Progenitor cell of endocrine pancreas (in vitro differentiated cells): ENCODE data around the gene DUSP16. TPM values are rescaled to one million over a fixed set of nuclear protein-coding genes. Genes with fewer than 3 reads are reported as not detected.

Source experiments
- DNase-seq: peaks from one replicate; pipeline ENCODE4 v3.0.0; 2021; ENCODE audit warnings: low spot score; ENCODE audit not compliant: unreplicated experiment
- H3K27ac Mint-ChIP-seq: 2 replicates; pipeline ENCODE4 v1.8.0; 2021; ENCODE audit warnings: mild to moderate bottlenecking, moderate library complexity, mixed read lengths
- H3K27me3 Mint-ChIP-seq: 2 replicates; pipeline ENCODE4 v1.8.0; 2021; ENCODE audit warnings: mixed read lengths
- H3K36me3 Mint-ChIP-seq: 2 replicates; pipeline ENCODE4 v1.8.0; 2022; ENCODE audit warnings: mixed read lengths; ENCODE audit not compliant: insufficient read depth
- H3K4me1 Mint-ChIP-seq: 2 replicates; pipeline ENCODE4 v1.8.0; 2021; ENCODE audit warnings: low read depth, mixed read lengths
- H3K4me3 Mint-ChIP-seq: 2 replicates; pipeline ENCODE4 v1.8.0; 2021; ENCODE audit warnings: low read depth, mild to moderate bottlenecking, moderate library complexity, mixed read lengths
- H3K9me3 Mint-ChIP-seq: 2 replicates; pipeline ENCODE4 v1.8.0; 2021; ENCODE audit warnings: low read depth, mixed read lengths
- long read RNA-seq: library from polyadenylated mRNA; unstranded; transcript quantifications from one replicate; pipeline ENCODE4 v2.0.0, GENCODE V29; 2020
- total RNA-seq: library from RNA; stranded (reverse); gene quantifications from 2 replicates; pipeline ENCODE4 v1.2.1, GENCODE V29; 2021
- TF ChIP-seq, protein P1 (sequence below): fragments of 200-600 bp; sonication (generic); IDR thresholded peaks from one replicate; pipeline ENCODE4 v1.5.0; 2021; ENCODE audit warnings: antibody characterized with exemption, mild to moderate bottlenecking; ENCODE audit not compliant: unreplicated experiment

DUSP16 gene, protein sequence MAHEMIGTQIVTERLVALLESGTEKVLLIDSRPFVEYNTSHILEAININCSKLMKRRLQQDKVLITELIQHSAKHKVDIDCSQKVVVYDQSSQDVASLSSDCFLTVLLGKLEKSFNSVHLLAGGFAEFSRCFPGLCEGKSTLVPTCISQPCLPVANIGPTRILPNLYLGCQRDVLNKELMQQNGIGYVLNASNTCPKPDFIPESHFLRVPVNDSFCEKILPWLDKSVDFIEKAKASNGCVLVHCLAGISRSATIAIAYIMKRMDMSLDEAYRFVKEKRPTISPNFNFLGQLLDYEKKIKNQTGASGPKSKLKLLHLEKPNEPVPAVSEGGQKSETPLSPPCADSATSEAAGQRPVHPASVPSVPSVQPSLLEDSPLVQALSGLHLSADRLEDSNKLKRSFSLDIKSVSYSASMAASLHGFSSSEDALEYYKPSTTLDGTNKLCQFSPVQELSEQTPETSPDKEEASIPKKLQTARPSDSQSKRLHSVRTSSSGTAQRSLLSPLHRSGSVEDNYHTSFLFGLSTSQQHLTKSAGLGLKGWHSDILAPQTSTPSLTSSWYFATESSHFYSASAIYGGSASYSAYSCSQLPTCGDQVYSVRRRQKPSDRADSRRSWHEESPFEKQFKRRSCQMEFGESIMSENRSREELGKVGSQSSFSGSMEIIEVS
- total RNA-seq, result 67.5 and 74.6 TPM in 2 replicates
- long read RNA-seq, full-length matches to known transcripts, result 4 of 30 reads
- long read RNA-seq, partial matches to known transcripts, result 12 of 30 reads
- long read RNA-seq, other reads (novel, unspliced or antisense), result 14 of 30 reads

DNA sequence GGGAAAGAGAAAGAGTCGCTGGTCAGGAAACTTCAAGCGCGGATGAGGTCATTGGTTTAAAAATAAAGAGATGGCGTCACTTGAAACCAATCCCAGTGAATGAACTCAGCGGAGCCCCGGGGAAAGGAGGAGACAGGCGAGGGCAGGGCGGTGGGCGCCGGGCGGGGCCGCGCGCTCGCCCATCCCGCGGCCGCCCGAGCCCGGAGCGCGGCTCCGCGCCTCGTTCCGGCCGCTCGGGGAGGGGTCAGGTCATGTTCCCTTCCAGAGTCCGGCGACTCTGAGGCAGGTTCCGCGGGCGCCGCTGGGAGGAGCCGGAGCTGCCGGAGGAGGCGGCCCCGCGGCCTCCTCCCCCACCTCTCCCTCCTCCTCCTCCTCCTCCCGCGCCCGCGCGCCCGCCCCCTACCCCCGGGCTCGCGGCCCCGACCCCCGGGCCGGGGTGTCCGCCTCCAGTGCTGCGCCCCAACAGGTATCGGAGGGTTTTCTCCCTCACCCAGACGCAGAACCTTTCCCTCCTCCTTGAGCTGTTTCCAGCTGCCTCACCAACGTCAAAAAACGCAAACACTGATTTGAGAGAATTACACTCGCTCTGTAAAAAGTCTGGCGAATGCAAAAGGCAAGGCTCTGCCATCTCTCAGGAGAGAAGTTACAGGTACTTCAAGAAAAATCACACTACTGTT, at the start of gene DUSP16:
Gene DUSP16, minus strand, starts transcription at position 279 of the 677 bp plus-strand sequence. CDS start 41,765 bp downstream, outside the sequence.
- H3K4me1 Mint-ChIP-seq, result peaks cover 29% of the 10 kb centered on the region
- peaks cover 15% of the 10 kb centered on the region for H3K9me3 Mint-ChIP-seq
- peaks cover 12% of the 10 kb centered on the region for H3K36me3 Mint-ChIP-seq
- peak within 1 kb of the TSS; percentile 99 for H3K27ac Mint-ChIP-seq
- peak; percentile 98 for DNase-seq
- peak within 1 kb of the TSS; percentile 86 for H3K4me3 Mint-ChIP-seq
- no peaks in the 10 kb centered on the region for H3K27me3 Mint-ChIP-seq
- TF ChIP-seq, protein P1, sequence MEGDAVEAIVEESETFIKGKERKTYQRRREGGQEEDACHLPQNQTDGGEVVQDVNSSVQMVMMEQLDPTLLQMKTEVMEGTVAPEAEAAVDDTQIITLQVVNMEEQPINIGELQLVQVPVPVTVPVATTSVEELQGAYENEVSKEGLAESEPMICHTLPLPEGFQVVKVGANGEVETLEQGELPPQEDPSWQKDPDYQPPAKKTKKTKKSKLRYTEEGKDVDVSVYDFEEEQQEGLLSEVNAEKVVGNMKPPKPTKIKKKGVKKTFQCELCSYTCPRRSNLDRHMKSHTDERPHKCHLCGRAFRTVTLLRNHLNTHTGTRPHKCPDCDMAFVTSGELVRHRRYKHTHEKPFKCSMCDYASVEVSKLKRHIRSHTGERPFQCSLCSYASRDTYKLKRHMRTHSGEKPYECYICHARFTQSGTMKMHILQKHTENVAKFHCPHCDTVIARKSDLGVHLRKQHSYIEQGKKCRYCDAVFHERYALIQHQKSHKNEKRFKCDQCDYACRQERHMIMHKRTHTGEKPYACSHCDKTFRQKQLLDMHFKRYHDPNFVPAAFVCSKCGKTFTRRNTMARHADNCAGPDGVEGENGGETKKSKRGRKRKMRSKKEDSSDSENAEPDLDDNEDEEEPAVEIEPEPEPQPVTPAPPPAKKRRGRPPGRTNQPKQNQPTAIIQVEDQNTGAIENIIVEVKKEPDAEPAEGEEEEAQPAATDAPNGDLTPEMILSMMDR, result peak; percentile 33

DNA sequence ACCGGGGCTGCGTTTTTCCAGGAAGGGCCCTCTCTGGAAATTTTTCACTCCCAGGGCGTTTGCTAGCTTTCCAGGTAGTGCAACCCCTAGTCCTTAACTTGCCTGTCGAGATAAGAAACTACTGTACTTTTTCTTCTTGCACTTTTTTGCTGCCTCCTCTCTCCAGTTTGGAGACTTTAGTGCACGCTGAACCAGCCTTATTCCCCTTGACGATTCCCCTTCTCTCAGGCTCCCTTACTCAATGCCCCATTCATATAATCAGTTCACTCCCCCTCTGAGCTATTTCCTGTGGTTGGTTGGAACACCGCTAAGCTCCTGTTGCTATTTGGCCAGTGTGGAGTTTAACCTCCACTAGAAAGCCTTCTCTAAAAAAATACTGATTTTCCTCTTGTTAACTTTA, 49.7 kb upstream of the DUSP16 start:
- H3K27me3 Mint-ChIP-seq, result no peaks in the 10 kb centered on the region
- H3K9me3 Mint-ChIP-seq, result no peaks in the 10 kb centered on the region
- DNase-seq, result no peak
- peaks cover 5% of the 10 kb centered on the region for H3K36me3 Mint-ChIP-seq
- TF ChIP-seq, protein P1, result no peak
- peak overlapping the region; percentile 97 for H3K27ac Mint-ChIP-seq
- peak overlapping the region; percentile 92 for H3K4me3 Mint-ChIP-seq
- H3K4me1 Mint-ChIP-seq, result peaks cover 26% of the 10 kb centered on the region

DNA sequence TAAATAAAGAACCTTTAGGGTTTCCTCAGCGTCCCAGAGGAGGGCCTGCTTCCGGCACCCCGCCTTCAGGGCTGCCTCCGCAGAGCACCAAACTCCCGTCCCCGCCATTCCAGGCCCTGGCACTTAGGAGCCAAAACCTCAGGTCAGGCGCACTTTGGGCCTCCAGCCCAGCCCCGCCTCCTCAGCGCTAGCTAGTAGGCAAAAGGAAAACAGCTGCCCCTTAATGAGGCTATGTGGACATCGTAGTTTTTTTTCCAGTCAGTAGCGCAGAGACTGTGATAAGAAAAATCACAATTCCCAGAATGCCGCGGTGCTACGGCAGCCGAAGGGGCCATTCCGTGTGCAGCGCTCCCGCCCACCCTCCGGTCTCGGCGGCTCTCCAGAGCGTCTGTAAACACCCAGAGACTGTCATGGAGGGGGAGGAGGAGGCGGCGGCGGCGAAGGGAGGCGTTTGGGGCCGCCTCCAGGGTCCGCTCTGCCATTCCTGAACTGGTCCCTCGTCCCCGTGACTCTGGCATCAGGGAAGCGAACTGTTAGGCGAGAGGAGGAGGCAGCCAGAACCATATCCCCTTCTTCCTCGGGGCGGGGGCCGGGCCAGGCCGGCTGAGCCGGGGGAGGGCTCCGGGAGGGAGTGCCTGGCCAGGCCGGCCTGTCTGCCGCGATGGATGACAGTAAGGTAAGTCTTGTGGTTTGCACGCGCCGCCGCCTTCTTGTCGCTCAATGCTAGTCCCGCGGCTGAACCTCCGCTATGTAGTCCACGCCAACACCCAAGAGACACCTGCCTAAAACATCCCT, 49.0 kb upstream of the DUSP16 start, which contains the start of gene CREBL2:
Gene CREBL2, plus strand, starts transcription at position 365 of the 795 bp plus-strand sequence. Its CDS starts 297 bp downstream, at position 662.
- peaks cover 5% of the 10 kb centered on the region for H3K36me3 Mint-ChIP-seq
- H3K4me3 Mint-ChIP-seq, result peak within 1 kb of the TSS; percentile 92
- H3K27ac Mint-ChIP-seq, result peak within 1 kb of the TSS; percentile 97
- DNase-seq, result peak; percentile 89
- H3K9me3 Mint-ChIP-seq, result no peaks in the 10 kb centered on the region
- TF ChIP-seq, protein P1, result no peak
- no peaks in the 10 kb centered on the region for H3K27me3 Mint-ChIP-seq
- peaks cover 20% of the 10 kb centered on the region for H3K4me1 Mint-ChIP-seq

DNA sequence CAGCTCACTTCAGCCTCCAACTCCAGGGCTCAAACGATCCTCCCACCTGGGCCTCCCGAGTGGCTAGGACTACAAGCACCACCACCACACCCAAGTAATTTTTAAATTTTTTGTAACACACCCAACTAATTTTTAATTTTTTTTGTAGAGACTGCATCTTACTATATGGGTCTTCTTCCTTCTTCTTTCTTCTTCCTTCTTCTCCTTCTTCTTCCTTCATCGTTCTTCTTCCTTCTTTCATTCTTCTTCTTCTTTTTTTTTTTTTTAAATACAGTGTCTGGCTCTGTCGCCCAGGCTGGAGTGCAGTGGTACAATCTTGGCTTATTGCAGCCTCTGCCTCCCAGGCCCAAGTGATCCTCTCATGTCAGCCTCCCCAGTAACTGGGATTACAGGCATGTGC, 48.0 kb upstream of the DUSP16 start:
- Mint-ChIP-seq H3K4me1 (peaks cover 18% of the 10 kb centered on the region), H3K9me3 (no peaks in the 10 kb centered on the region), H3K27me3 (no peaks in the 10 kb centered on the region), H3K4me3 (peak overlapping the region; percentile 92), H3K36me3 (peaks cover 2% of the 10 kb centered on the region), H3K27ac (peak overlapping the region; percentile 97)
- TF ChIP-seq, protein P1, result no peak
- no peak for DNase-seq
